Muscle of leg (tissue), 11 donors: ENCODE data around the gene ROMO1. TPM values are rescaled to one million over a fixed set of nuclear protein-coding genes. Genes with fewer than 3 reads are reported as not detected.
"Not testable (repeated sequence)": the region's sequence is repeated elsewhere in the genome, so short reads cannot be mapped to it uniquely, and the experiment has no call there.

Experiments
- DNase-seq: peaks from one replicate; pipeline ENCODE4 v3.0.0; 2013
- H3K27ac ChIP-seq: one replicate; pipeline ENCODE4 v1.5.1; 2013; ENCODE audit warnings: mild to moderate bottlenecking, low read length, control low read depth
- H3K27me3 ChIP-seq: one replicate; pipeline ENCODE4 v1.6.1; 2013; ENCODE audit warnings: low read length; ENCODE audit not compliant: control insufficient read depth, insufficient read depth
- H3K36me3 ChIP-seq: one replicate; pipeline ENCODE4 v1.6.1; 2013; ENCODE audit warnings: low read length; ENCODE audit not compliant: control insufficient read depth, insufficient read depth
- H3K4me1 ChIP-seq: one replicate; pipeline ENCODE4 v1.6.1; 2013; ENCODE audit warnings: low read length; ENCODE audit not compliant: control insufficient read depth, insufficient read depth
- H3K4me3 ChIP-seq: one replicate; pipeline ENCODE4 v1.5.1; 2013; ENCODE audit warnings: low read length, control low read depth
- H3K9me3 ChIP-seq: replicated peaks from 2 replicates; pipeline ENCODE4 v1.6.1; 2013; ENCODE audit warnings: low read depth, low read length; ENCODE audit not compliant: control insufficient read depth
- WGBS: methylation state at CpG from one replicate; pipeline ENCODE4 v1.1.5; 2013; ENCODE audit warnings: missing lambda C conversion rate; ENCODE audit not compliant: insufficient coverage; 5-methylcytosine and 5-hydroxymethylcytosine counted together
- polyA plus RNA-seq, 8 donors: library from polyadenylated mRNA; unstranded; fragments of 120-200 nt; gene quantifications; one replicate each; pipeline versions ENCODE4 v1.2.1 to v1.2.3, GENCODE V29; 2013; ENCODE audit warnings: inconsistent platforms in 1 of 8, low replicate concordance in 1 of 8; ENCODE audit not compliant: insufficient read length in 8 of 8, insufficient read depth in 1 of 8
- total RNA-seq: library from RNA; stranded (reverse); fragments of 120-200 nt; gene quantifications from one replicate; pipeline ENCODE4 v1.2.4, GENCODE V29; 2013

ROMO1 gene
- total and polyA plus RNA-seq, 9 donors = 70.9 to 186 (median 89.2) TPM

GRCh38 chr20:35706591-35707529 is 7.7 kb downstream of the ROMO1 start:
- not testable (repeated sequence) for H3K27ac ChIP-seq, H3K9me3 ChIP-seq, H3K4me3 ChIP-seq, DNase-seq, H3K27me3 ChIP-seq, H3K4me1 ChIP-seq
- WGBS = 80% methylated on average over 5 of the region's 17 CpGs
- peaks cover 36% of the 10 kb centered on the region for H3K36me3 ChIP-seq

GRCh38 chr20:35708502-35708901 is 9.3 kb downstream of the ROMO1 start:
- H3K4me1 ChIP-seq = no peaks in the 10 kb centered on the region
- no peaks in the 10 kb centered on the region for H3K27me3 ChIP-seq
- no peaks in the 10 kb centered on the region for H3K9me3 ChIP-seq
- no peak overlapping the region for H3K4me3 ChIP-seq
- DNase-seq = no peak
- no peak overlapping the region for H3K27ac ChIP-seq
- no CpG with 5 or more reads among the region's 1 CpG for WGBS
- peaks cover 39% of the 10 kb centered on the region for H3K36me3 ChIP-seq

- Histone ChIP-seq H3K36me3 (peaks cover 44% of the 10 kb centered on the region), H3K27ac (no peak overlapping the region), H3K9me3 (no peaks in the 10 kb centered on the region), H3K4me1 (no peaks in the 10 kb centered on the region), H3K27me3 (no peaks in the 10 kb centered on the region), H3K4me3 (no peak overlapping the region)
- WGBS = no CpG with 5 or more reads among the region's 1 CpG
- DNase-seq = no peak
Measured at GRCh38 chr20:35709259-35709658, 10.1 kb downstream of the ROMO1 start.

- Histone ChIP-seq H3K27me3 (no peaks in the 10 kb centered on the region), H3K4me1 (no peaks in the 10 kb centered on the region), H3K27ac (no peak overlapping the region), H3K4me3 (no peak overlapping the region), H3K9me3 (no peaks in the 10 kb centered on the region), H3K36me3 (peaks cover 45% of the 10 kb centered on the region)
- no peak for DNase-seq
Measured at GRCh38 chr20:35710039-35710438, 10.8 kb downstream of the ROMO1 start.

GRCh38 chr20:35710884-35711587 is 11.8 kb downstream of the ROMO1 start:
- no CpG with 5 or more reads among the region's 6 CpGs for WGBS
- no peak for DNase-seq
- H3K9me3 ChIP-seq = no peaks in the 10 kb centered on the region
- H3K36me3 ChIP-seq = peaks cover 46% of the 10 kb centered on the region
- H3K4me3 ChIP-seq = no peak overlapping the region
- no peak overlapping the region for H3K27ac ChIP-seq
- H3K4me1 ChIP-seq = no peaks in the 10 kb centered on the region
- H3K27me3 ChIP-seq = no peaks in the 10 kb centered on the region

GRCh38 chr20:35711588-35712209 is 12.5 kb downstream of the ROMO1 start:
- no peak overlapping the region for H3K4me3 ChIP-seq
- H3K27me3 ChIP-seq = no peaks in the 10 kb centered on the region
- no peaks in the 10 kb centered on the region for H3K9me3 ChIP-seq
- no CpG with 5 or more reads among the region's 6 CpGs for WGBS
- no peaks in the 10 kb centered on the region for H3K4me1 ChIP-seq
- H3K36me3 ChIP-seq = peaks cover 48% of the 10 kb centered on the region
- H3K27ac ChIP-seq = no peak overlapping the region
- DNase-seq = no peak

- not testable (repeated sequence) for H3K4me3 ChIP-seq, H3K4me1 ChIP-seq, H3K27me3 ChIP-seq, H3K9me3 ChIP-seq, DNase-seq, H3K27ac ChIP-seq
- H3K36me3 ChIP-seq = peaks cover 57% of the 10 kb centered on the region
- WGBS = 92% methylated on average over 3 of the region's 9 CpGs
Measured at GRCh38 chr20:35713120-35713519, 13.9 kb downstream of the ROMO1 start.

- 75% methylated on average over 4 of the region's 4 CpGs for WGBS
- Histone ChIP-seq H3K4me1 (no peaks in the 10 kb centered on the region), H3K9me3 (no peaks in the 10 kb centered on the region), H3K27ac (no peak overlapping the region), H3K27me3 (no peaks in the 10 kb centered on the region), H3K4me3 (no peak overlapping the region), H3K36me3 (peaks cover 65% of the 10 kb centered on the region)
- no peak for DNase-seq
Measured at GRCh38 chr20:35714127-35714526, 14.9 kb downstream of the ROMO1 start.

- Histone ChIP-seq H3K27me3 (no peaks in the 10 kb centered on the region), H3K4me1 (no peaks in the 10 kb centered on the region), H3K36me3 (peaks cover 74% of the 10 kb centered on the region), H3K27ac (no peak overlapping the region), H3K9me3 (no peaks in the 10 kb centered on the region), H3K4me3 (no peak overlapping the region)
- WGBS = no CpG with 5 or more reads among the region's 2 CpGs
- no peak for DNase-seq
Measured at GRCh38 chr20:35715652-35716051, 16.4 kb downstream of the ROMO1 start.

- no peaks in the 10 kb centered on the region for H3K4me1 ChIP-seq
- H3K27ac ChIP-seq = no peak overlapping the region
Measured at GRCh38 chr20:35716330-35716729, 17.1 kb downstream of the ROMO1 start.

More at GRCh38 chr20:35716330-35716729, 17.1 kb downstream of the ROMO1 start:
- H3K4me3 ChIP-seq = no peak overlapping the region
- no peaks in the 10 kb centered on the region for H3K27me3 ChIP-seq
- no peak for DNase-seq
- no CpG with 5 or more reads among the region's 4 CpGs for WGBS
- no peaks in the 10 kb centered on the region for H3K9me3 ChIP-seq
- H3K36me3 ChIP-seq = peaks cover 81% of the 10 kb centered on the region
